Ishikawa (cell line): ENCODE data around the gene NXN.

Experiments used
- CREB1 ChIP-seq: IDR thresholded peaks from 2 replicates; pipeline ENCODE4 v1.6.1; 2012; ENCODE audit warnings: low read depth
- FOXM1 ChIP-seq: IDR thresholded peaks from 2 replicates; pipeline ENCODE4 v1.6.1; 2012; ENCODE audit warnings: low read depth, borderline replicate concordance
- TAF1 ChIP-seq: IDR thresholded peaks from 2 replicates; pipeline ENCODE4 v1.6.1; 2012; ENCODE audit warnings: low read depth, mild to moderate bottlenecking
- TEAD4 ChIP-seq: IDR thresholded peaks from 2 replicates; pipeline ENCODE4 v1.6.1; 2012
- TF ChIP-seq, protein P1 (sequence below): IDR thresholded peaks from 2 replicates; pipeline ENCODE4 v1.6.1; 2012; ENCODE audit warnings: low read depth, mild to moderate bottlenecking

DNA sequence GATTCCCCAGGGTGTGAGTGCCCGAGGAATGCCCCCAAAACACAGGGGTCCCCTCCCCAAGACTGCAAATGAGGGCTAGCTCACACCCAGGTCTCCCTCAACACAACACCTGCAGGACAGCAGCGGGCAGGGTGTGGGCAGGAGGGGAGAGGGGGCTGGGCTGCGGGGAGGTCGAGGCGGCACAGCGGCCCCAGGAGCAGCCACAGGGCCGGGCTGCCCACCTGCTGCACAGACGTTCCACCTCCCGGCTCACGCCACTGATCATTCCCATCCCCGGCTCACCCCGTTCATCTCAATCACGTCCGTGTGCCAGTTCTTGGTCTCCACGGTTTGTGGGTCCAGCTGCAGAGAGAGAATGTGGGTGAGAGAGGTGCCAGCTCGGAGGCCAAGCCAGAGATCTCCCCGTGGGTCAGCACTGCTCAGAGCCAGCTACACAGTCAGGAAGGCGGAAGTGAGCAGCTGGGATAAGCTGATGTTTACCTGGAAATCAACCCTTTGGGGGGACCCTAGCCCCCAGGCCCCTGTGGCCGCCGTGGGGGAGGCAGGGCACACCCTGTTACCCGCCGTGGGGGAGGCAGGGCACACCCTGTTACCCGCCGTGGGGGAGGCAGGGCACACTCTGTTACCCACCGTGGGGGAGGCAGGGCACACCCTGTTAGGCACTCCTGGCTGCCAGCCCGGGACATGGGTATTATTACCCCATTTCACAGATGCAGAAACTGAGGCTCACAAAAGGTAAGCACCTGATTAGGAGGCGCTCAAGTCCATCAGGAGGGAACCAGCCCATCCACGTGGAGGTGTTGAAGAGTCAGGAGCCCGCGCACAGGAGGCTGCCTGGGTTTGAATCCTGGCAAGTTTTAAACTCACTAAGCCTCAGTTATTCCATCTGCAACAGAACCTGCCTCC, 33.5 kb upstream of the NXN start:
- TF ChIP-seq TEAD4 (no peak), CREB1 (no peak), TAF1 (no peak), FOXM1 (no peak)
- TF ChIP-seq, protein P1, sequence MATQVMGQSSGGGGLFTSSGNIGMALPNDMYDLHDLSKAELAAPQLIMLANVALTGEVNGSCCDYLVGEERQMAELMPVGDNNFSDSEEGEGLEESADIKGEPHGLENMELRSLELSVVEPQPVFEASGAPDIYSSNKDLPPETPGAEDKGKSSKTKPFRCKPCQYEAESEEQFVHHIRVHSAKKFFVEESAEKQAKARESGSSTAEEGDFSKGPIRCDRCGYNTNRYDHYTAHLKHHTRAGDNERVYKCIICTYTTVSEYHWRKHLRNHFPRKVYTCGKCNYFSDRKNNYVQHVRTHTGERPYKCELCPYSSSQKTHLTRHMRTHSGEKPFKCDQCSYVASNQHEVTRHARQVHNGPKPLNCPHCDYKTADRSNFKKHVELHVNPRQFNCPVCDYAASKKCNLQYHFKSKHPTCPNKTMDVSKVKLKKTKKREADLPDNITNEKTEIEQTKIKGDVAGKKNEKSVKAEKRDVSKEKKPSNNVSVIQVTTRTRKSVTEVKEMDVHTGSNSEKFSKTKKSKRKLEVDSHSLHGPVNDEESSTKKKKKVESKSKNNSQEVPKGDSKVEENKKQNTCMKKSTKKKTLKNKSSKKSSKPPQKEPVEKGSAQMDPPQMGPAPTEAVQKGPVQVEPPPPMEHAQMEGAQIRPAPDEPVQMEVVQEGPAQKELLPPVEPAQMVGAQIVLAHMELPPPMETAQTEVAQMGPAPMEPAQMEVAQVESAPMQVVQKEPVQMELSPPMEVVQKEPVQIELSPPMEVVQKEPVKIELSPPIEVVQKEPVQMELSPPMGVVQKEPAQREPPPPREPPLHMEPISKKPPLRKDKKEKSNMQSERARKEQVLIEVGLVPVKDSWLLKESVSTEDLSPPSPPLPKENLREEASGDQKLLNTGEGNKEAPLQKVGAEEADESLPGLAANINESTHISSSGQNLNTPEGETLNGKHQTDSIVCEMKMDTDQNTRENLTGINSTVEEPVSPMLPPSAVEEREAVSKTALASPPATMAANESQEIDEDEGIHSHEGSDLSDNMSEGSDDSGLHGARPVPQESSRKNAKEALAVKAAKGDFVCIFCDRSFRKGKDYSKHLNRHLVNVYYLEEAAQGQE, result no peak
